Adrenal gland (tissue), 5 donors: ENCODE measurements around the gene CCL26.
"Not testable (repeated sequence)": the region's sequence is repeated elsewhere in the genome, so short reads cannot be mapped to it uniquely, and the experiment has no call there.

Experiments used
- POLR2A ChIP-seq, 2 donors: fragments of 450-650 bp; IDR thresholded peaks; one replicate each; pipeline ENCODE4 v1.6.1; 2017; ENCODE audit warnings: antibody characterized with exemption in 2 of 2, mild to moderate bottlenecking in 2 of 2, moderate library complexity in 1 of 2
- TF ChIP-seq, protein P1 (sequence below), 6 experiments: fragments of 450-650 bp in 4 of 6; fragments of 200-600 bp in 2 of 6; sonication (generic) in 1 of 6; IDR thresholded peaks; 1 replicate in 5 of 6; 2 replicates in 1 of 6; pipeline versions ENCODE4 v1.5.1 to v1.8.0; 2016 to 2021; ENCODE audit warnings: antibody characterized with exemption in 6 of 6, mild to moderate bottlenecking in 2 of 6, moderate library complexity in 1 of 6
- donor health status: DM: no; HTN: no; CAD: no.

DNA sequence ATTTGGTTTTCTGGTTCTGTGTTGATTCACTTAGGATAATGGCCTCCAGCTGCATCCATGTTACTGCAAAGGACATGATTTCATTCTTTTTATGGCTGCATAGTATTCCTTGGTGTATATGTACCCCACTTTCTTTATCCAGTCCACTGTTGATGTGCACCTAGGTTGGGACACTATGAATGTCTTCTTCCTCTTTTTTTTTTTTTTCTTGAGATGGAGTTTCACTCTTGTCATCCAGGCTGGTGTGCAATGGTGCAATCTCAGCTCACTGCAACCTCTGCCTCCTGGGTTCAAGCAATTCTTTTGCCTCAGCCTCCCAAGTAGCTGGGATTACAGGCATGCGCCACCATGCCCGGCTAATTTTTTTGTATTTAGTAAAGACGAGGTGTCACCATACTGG is 10.2 kb downstream of the CCL26 start:
- TF ChIP-seq, protein P1, sequence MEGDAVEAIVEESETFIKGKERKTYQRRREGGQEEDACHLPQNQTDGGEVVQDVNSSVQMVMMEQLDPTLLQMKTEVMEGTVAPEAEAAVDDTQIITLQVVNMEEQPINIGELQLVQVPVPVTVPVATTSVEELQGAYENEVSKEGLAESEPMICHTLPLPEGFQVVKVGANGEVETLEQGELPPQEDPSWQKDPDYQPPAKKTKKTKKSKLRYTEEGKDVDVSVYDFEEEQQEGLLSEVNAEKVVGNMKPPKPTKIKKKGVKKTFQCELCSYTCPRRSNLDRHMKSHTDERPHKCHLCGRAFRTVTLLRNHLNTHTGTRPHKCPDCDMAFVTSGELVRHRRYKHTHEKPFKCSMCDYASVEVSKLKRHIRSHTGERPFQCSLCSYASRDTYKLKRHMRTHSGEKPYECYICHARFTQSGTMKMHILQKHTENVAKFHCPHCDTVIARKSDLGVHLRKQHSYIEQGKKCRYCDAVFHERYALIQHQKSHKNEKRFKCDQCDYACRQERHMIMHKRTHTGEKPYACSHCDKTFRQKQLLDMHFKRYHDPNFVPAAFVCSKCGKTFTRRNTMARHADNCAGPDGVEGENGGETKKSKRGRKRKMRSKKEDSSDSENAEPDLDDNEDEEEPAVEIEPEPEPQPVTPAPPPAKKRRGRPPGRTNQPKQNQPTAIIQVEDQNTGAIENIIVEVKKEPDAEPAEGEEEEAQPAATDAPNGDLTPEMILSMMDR (IDR thresholded peaks at IDR 0.05), result not testable (repeated sequence)
- not testable (repeated sequence) for TF ChIP-seq POLR2A (IDR thresholded peaks at IDR 0.05)
